ENCODE measurements around the gene ZNF236. TPM values are rescaled to one million over a fixed set of nuclear protein-coding genes. Genes with fewer than 3 reads are reported as not detected.

Gene ZNF236
- polyA plus RNA-seq, 1 donor from 2014 or later = 7.7 TPM

- H3K27me3 ChIP-seq (ENCODE audit: insufficient read depth, low read depth, low read length) = no peaks in the 10 kb centered on the region
- no peak overlapping the region for H2AFZ ChIP-seq (ENCODE audit: low read depth, low read length)
- no peak overlapping the region for H3K4me3 ChIP-seq (ENCODE audit: low read length)
- H3K9me3 ChIP-seq (ENCODE audit: low read length) = peaks cover 6% of the 10 kb centered on the region
- H3K4me2 ChIP-seq (ENCODE audit: low read length) = no peak overlapping the region
- no peaks in the 10 kb centered on the region for H3K79me2 ChIP-seq (replicated peaks; ENCODE audit: insufficient read depth, low read length)
- no peak overlapping the region for H3K9ac ChIP-seq (ENCODE audit: low read length)
- TF ChIP-seq REST (IDR thresholded peaks at IDR 0.05; ENCODE audit: borderline replicate concordance) (no peak), MXI1 (conservative IDR thresholded peaks at IDR 0.05; ENCODE audit: poor library complexity, severe bottlenecking) (no peak), RAD21 (conservative IDR thresholded peaks at IDR 0.05) (no peak)
- no peaks in the 10 kb centered on the region for H4K20me1 ChIP-seq (ENCODE audit: insufficient read depth)
- no peaks in the 10 kb centered on the region for H3F3A ChIP-seq (ENCODE audit: insufficient read depth, low read length, poor library complexity, severe bottlenecking)
- H3K9me2 ChIP-seq (ENCODE audit: insufficient read depth, low read length) = no peaks in the 10 kb centered on the region
- H3K27ac ChIP-seq (ENCODE audit: low read length) = no peak overlapping the region
- H3K36me3 ChIP-seq (ENCODE audit: insufficient read depth, low read length) = no peaks in the 10 kb centered on the region
Observed at GRCh38 chr18:76788571-76789317, 33.6 kb upstream of the ZNF236 start.

- Histone ChIP-seq H3K27me3 (ENCODE audit: insufficient read depth, low read depth, low read length) (no peaks in the 10 kb centered on the region), H3F3A (ENCODE audit: insufficient read depth, low read length, poor library complexity, severe bottlenecking) (no peaks in the 10 kb centered on the region), H3K9me3 (ENCODE audit: low read length) (peaks cover 6% of the 10 kb centered on the region), H3K36me3 (ENCODE audit: insufficient read depth, low read length) (no peaks in the 10 kb centered on the region), H3K27ac (ENCODE audit: low read length) (no peak overlapping the region), H4K20me1 (ENCODE audit: insufficient read depth) (no peaks in the 10 kb centered on the region), H3K9ac (ENCODE audit: low read length) (no peak overlapping the region), H3K9me2 (ENCODE audit: insufficient read depth, low read length) (no peaks in the 10 kb centered on the region), H3K79me2 (replicated peaks; ENCODE audit: insufficient read depth, low read length) (no peaks in the 10 kb centered on the region), H3K4me2 (ENCODE audit: low read length) (no peak overlapping the region), H3K4me3 (ENCODE audit: low read length) (no peak overlapping the region), H2AFZ (ENCODE audit: low read depth, low read length) (no peak overlapping the region)
- TF ChIP-seq RAD21 (conservative IDR thresholded peaks at IDR 0.05) (no peak), EP300 (conservative IDR thresholded peaks at IDR 0.05; ENCODE audit: poor library complexity, severe bottlenecking) (no peak), EZH2 (IDR thresholded peaks at IDR 0.05; ENCODE audit: borderline replicate concordance, insufficient read depth, low read length, poor library complexity, severe bottlenecking) (no peak), TAF1 (IDR thresholded peaks at IDR 0.05; ENCODE audit: low read depth) (no peak), SMC3 (conservative IDR thresholded peaks at IDR 0.05; ENCODE audit: poor library complexity) (no peak), REST (IDR thresholded peaks at IDR 0.05; ENCODE audit: borderline replicate concordance) (no peak)
Observed at GRCh38 chr18:76791106-76791505, 31.3 kb upstream of the ZNF236 start.

Measured in neural cell (in vitro differentiated cells).